GM12872 (cell line): Measurements from ENCODE around the gene TNS1.

ENCODE experiments used
- TF ChIP-seq, protein P1 (sequence below): IDR thresholded peaks from 3 replicates; pipeline ENCODE4 v1.5.1; 2011; ENCODE audit warnings: low read depth, mild to moderate bottlenecking, low read length, moderate library complexity; ENCODE audit not compliant: insufficient read depth

TNS1 gene

DNA sequence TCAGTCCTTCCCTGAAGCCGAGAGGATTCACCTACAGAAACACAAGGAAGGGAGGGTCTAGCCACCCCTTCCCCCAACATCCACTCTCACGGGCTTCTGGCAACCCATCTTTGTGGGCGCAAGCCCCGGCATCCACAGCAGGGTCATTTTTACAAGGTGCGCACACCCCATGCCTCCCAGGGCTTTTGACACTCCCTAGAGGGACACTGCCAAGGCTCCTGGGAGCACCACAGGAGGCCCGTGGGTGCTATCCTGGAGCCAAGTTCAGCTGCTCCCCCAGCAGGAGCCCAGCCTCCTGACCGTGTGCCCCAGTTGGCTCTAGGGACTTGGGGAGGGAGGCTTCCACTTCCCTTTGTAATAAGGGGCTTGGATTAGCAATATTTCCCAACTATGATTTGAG is 251.6 kb downstream of the TNS1 start:
- TF ChIP-seq, protein P1, sequence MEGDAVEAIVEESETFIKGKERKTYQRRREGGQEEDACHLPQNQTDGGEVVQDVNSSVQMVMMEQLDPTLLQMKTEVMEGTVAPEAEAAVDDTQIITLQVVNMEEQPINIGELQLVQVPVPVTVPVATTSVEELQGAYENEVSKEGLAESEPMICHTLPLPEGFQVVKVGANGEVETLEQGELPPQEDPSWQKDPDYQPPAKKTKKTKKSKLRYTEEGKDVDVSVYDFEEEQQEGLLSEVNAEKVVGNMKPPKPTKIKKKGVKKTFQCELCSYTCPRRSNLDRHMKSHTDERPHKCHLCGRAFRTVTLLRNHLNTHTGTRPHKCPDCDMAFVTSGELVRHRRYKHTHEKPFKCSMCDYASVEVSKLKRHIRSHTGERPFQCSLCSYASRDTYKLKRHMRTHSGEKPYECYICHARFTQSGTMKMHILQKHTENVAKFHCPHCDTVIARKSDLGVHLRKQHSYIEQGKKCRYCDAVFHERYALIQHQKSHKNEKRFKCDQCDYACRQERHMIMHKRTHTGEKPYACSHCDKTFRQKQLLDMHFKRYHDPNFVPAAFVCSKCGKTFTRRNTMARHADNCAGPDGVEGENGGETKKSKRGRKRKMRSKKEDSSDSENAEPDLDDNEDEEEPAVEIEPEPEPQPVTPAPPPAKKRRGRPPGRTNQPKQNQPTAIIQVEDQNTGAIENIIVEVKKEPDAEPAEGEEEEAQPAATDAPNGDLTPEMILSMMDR = no peak
